ENCODE measurements around the gene SS18L1. TPM values are rescaled to one million over a fixed set of nuclear protein-coding genes. Genes with fewer than 3 reads are reported as not detected.

The SS18L1 gene
- total and polyA plus RNA-seq, 10 of the 15 experiments (the other 5 are each of a cell fraction or from before 2014, with no cell fraction given), result 1.8 to 20.0 (median 6.6) TPM

DNA sequence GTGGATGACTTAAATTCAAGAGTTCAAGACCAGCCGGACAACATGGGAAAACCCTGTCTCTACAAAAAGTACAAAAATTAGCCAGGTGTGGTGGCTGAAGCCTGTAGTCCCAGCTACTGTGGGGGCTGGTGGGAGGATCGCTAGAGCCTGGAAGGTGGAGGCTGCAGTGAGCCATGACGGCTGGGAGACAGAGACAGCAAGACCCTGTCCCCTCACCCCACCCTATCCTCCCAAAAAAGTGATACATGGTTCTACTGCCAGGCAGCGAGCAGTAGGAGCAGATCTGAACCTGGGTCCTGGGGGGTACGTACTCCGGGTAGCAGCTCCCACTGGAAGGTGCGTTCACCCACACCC is 2.5 kb upstream of the SS18L1 start (continued):
- TF ChIP-seq TARDBP (IDR thresholded peaks at IDR 0.05; ENCODE audit: borderline replicate concordance), result no peak
- TF ChIP-seq YBX1 (IDR thresholded peaks at IDR 0.05), result no peak
- no peak for TF ChIP-seq E4F1 (IDR thresholded peaks at IDR 0.05; ENCODE audit: borderline replicate concordance, partially characterized antibody)
- no peak for TF ChIP-seq NFYA (IDR thresholded peaks at IDR 0.05; ENCODE audit: borderline replicate concordance, low read depth, low read length)
- no peak for TF ChIP-seq BCL3 (IDR thresholded peaks at IDR 0.05; ENCODE audit: borderline replicate concordance, insufficient read depth, low read depth, low read length, poor library complexity, severe bottlenecking)
- TF ChIP-seq LARP7 (IDR thresholded peaks at IDR 0.05), result no peak
- TF ChIP-seq, protein P1, sequence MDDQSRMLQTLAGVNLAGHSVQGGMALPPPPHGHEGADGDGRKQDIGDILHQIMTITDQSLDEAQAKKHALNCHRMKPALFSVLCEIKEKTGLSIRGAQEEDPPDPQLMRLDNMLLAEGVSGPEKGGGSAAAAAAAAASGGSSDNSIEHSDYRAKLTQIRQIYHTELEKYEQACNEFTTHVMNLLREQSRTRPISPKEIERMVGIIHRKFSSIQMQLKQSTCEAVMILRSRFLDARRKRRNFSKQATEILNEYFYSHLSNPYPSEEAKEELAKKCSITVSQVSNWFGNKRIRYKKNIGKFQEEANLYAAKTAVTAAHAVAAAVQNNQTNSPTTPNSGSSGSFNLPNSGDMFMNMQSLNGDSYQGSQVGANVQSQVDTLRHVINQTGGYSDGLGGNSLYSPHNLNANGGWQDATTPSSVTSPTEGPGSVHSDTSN (IDR thresholded peaks at IDR 0.05; ENCODE audit: insufficient replicate concordance, low read depth, low read length), result no peak
